ENCODE results near the gene FUT4.
"Not testable (repeated sequence)": the region's sequence is repeated elsewhere in the genome, so short reads cannot be mapped to it uniquely, and the experiment has no call there.

FUT4 gene

GRCh38 chr11:94549146-94549545, 5.4 kb downstream of the FUT4 start:
- H3K27ac ChIP-seq (ENCODE audit: insufficient read depth, low read length, poor library complexity, severe bottlenecking), result no peak overlapping the region
- H3K4me3 ChIP-seq (ENCODE audit: insufficient read depth, low read depth, low read length, poor library complexity, severe bottlenecking), result no peak overlapping the region
- no peaks in the 10 kb centered on the region for H3K36me3 ChIP-seq (ENCODE audit: control insufficient read depth, insufficient read depth, low read length)
- H3K4me1 ChIP-seq (ENCODE audit: control insufficient read depth, insufficient read depth, low read length, poor library complexity, severe bottlenecking), result peaks cover 13% of the 10 kb centered on the region
- H3K9me3 ChIP-seq (ENCODE audit: control insufficient read depth, low read length), result no peaks in the 10 kb centered on the region
- no peaks in the 10 kb centered on the region for H3K27me3 ChIP-seq (replicated peaks; ENCODE audit: control insufficient read depth, insufficient read depth, low read length, poor library complexity, severe bottlenecking)
- DNase-seq, result no peak

DNA sequence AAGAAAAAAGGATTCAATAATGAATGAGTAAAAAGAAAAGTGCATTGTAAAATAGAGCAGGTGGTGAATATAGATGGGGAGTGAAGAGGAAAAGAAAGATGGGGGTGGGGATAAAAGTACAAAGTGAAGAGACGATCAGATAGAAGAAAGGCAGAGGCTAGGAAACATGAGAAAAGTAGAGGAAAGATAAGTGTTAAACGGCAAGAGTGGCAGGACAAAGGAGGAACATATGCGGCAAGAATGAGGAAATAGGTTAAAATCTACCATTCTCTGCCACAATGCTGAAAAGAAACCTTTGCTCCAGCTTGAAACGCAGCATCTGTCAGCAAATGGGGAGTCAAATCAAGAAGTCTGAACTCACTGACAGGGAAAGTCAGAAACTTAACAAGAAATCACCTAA, 6.8 kb downstream of the FUT4 start:
- no peak overlapping the region for H3K27ac ChIP-seq (ENCODE audit: insufficient read depth, low read length, poor library complexity, severe bottlenecking)
- DNase-seq, result no peak
- H3K27me3 ChIP-seq (replicated peaks; ENCODE audit: control insufficient read depth, insufficient read depth, low read length, poor library complexity, severe bottlenecking), result no peaks in the 10 kb centered on the region
- H3K4me3 ChIP-seq (ENCODE audit: insufficient read depth, low read depth, low read length, poor library complexity, severe bottlenecking), result no peak overlapping the region
- H3K9me3 ChIP-seq (ENCODE audit: control insufficient read depth, low read length), result no peaks in the 10 kb centered on the region
- H3K36me3 ChIP-seq (ENCODE audit: control insufficient read depth, insufficient read depth, low read length), result no peaks in the 10 kb centered on the region
- H3K4me1 ChIP-seq (ENCODE audit: control insufficient read depth, insufficient read depth, low read length, poor library complexity, severe bottlenecking), result peaks cover 5% of the 10 kb centered on the region

DNA sequence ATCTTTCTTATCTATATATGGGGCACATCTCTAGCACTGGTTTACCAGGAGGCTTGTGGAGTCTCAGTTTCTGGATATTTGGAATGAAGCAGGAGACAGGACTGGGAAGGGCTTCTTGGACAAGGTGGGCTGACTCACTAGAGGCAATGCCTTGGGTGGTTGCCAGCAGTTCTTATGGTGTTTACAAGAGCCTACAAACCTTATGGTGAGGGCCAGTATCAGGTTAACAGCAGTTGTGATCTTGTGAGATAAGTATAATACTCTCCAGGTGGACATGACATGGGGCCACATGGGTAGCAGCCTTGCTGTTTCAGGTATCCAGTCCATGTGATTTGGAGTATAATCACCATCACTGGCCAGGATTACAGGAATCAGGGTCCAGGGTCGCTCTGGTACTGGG, 10.2 kb downstream of the FUT4 start:
- Histone ChIP-seq H3K27me3 (replicated peaks; ENCODE audit: control insufficient read depth, insufficient read depth, low read length, poor library complexity, severe bottlenecking) (no peaks in the 10 kb centered on the region), H3K4me3 (ENCODE audit: insufficient read depth, low read depth, low read length, poor library complexity, severe bottlenecking) (no peak overlapping the region), H3K4me1 (ENCODE audit: control insufficient read depth, insufficient read depth, low read length, poor library complexity, severe bottlenecking) (no peaks in the 10 kb centered on the region), H3K36me3 (ENCODE audit: control insufficient read depth, insufficient read depth, low read length) (no peaks in the 10 kb centered on the region), H3K9me3 (ENCODE audit: control insufficient read depth, low read length) (no peaks in the 10 kb centered on the region), H3K27ac (ENCODE audit: insufficient read depth, low read length, poor library complexity, severe bottlenecking) (no peak overlapping the region)
- no peak for DNase-seq

DNA sequence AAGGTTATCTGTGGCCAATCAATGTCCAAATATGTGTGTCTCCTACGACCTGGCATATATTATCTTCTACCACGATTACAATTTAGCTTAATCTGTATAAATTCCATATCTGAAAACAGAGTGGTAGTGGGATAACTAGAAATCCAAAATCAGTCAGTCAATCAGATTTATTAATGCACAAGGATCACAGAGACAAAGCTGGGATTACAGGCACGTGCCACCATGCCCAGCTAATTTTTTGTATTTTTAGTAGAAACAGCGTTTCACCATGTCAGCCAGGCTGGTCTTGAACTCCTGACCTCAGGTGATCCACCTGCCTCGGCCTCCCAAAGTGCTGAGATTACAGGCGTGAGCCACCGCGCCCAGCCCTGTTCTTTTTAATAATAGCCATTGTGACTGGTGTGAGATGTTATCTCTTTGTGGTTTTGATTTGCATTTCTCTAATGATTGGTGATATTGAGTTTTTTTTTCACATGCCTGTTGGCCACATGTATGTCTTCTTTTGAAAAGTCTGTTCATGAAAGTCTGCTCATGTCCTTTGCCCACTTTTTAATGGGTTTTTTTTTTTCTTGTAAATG, 12.1 kb downstream of the FUT4 start:
- H3K4me3 ChIP-seq (ENCODE audit: insufficient read depth, low read depth, low read length, poor library complexity, severe bottlenecking); H3K27me3 ChIP-seq (replicated peaks; ENCODE audit: control insufficient read depth, insufficient read depth, low read length, poor library complexity, severe bottlenecking); H3K36me3 ChIP-seq (ENCODE audit: control insufficient read depth, insufficient read depth, low read length); DNase-seq; H3K27ac ChIP-seq (ENCODE audit: insufficient read depth, low read length, poor library complexity, severe bottlenecking); H3K9me3 ChIP-seq (ENCODE audit: control insufficient read depth, low read length); H3K4me1 ChIP-seq (ENCODE audit: control insufficient read depth, insufficient read depth, low read length, poor library complexity, severe bottlenecking): not testable (repeated sequence)

GRCh38 chr11:94557421-94557820, 13.7 kb downstream of the FUT4 start:
- Histone ChIP-seq H3K4me1 (ENCODE audit: control insufficient read depth, insufficient read depth, low read length, poor library complexity, severe bottlenecking) (no peaks in the 10 kb centered on the region), H3K27ac (ENCODE audit: insufficient read depth, low read length, poor library complexity, severe bottlenecking) (no peak overlapping the region)

DNA sequence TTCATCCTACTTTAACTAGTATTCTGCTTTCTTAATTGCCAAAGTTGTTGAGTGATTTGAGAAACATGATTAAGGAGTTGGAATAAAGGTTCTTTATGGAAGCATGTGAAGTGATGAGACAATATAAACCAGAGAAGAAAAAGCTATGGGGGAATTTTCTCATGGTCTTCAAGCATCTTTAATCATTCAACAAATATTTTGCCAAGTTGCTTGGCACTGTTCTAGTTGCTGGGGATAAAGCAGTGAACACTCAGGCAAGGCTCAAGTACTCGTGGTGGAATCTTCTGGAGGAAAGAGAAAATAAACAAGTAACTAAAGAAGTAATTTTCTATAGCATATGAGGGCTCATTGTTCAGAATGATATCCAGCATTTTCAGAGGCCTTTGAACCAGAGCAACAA, 14.3 kb downstream of the FUT4 start:
- no peak for DNase-seq
- Histone ChIP-seq H3K27ac (ENCODE audit: insufficient read depth, low read length, poor library complexity, severe bottlenecking) (no peak overlapping the region), H3K36me3 (ENCODE audit: control insufficient read depth, insufficient read depth, low read length) (no peaks in the 10 kb centered on the region), H3K9me3 (ENCODE audit: control insufficient read depth, low read length) (no peaks in the 10 kb centered on the region), H3K4me3 (ENCODE audit: insufficient read depth, low read depth, low read length, poor library complexity, severe bottlenecking) (no peak overlapping the region), H3K27me3 (replicated peaks; ENCODE audit: control insufficient read depth, insufficient read depth, low read length, poor library complexity, severe bottlenecking) (no peaks in the 10 kb centered on the region), H3K4me1 (ENCODE audit: control insufficient read depth, insufficient read depth, low read length, poor library complexity, severe bottlenecking) (no peaks in the 10 kb centered on the region)

More at GRCh38 chr11:94557421-94557820, 13.7 kb downstream of the FUT4 start:
- Histone ChIP-seq H3K9me3 (ENCODE audit: control insufficient read depth, low read length) (no peaks in the 10 kb centered on the region), H3K36me3 (ENCODE audit: control insufficient read depth, insufficient read depth, low read length) (no peaks in the 10 kb centered on the region), H3K27me3 (replicated peaks; ENCODE audit: control insufficient read depth, insufficient read depth, low read length, poor library complexity, severe bottlenecking) (no peaks in the 10 kb centered on the region), H3K4me3 (ENCODE audit: insufficient read depth, low read depth, low read length, poor library complexity, severe bottlenecking) (no peak overlapping the region)
- DNase-seq, result no peak

- H3K4me3 ChIP-seq (ENCODE audit: insufficient read depth, low read depth, low read length, poor library complexity, severe bottlenecking), result no peak overlapping the region
- H3K27me3 ChIP-seq (replicated peaks; ENCODE audit: control insufficient read depth, insufficient read depth, low read length, poor library complexity, severe bottlenecking), result no peaks in the 10 kb centered on the region
- H3K27ac ChIP-seq (ENCODE audit: insufficient read depth, low read length, poor library complexity, severe bottlenecking), result no peak overlapping the region
Measured at GRCh38 chr11:94558468-94558867, 14.7 kb downstream of the FUT4 start.

DNA sequence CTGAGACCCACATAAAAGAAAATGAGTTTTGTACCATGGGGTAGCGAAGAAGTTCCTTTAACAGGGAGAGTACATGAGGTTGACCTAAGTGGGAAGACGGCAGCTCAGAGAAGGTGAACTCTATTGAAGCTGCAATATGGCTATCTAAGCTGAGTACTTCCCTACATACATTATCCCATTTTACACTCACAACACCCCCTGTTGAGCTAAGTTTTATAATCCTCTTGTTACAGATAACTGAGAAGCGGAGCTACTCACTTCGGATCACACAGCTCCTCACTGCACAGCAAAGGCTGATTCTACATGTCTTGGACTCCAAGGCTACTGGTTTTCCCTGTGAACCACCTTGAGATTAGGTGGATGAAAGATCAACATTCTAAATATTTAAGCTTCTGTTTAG, 15.2 kb downstream of the FUT4 start:
- H3K4me1 ChIP-seq (ENCODE audit: control insufficient read depth, insufficient read depth, low read length, poor library complexity, severe bottlenecking), result no peaks in the 10 kb centered on the region

More at GRCh38 chr11:94558468-94558867, 14.7 kb downstream of the FUT4 start:
- Histone ChIP-seq H3K36me3 (ENCODE audit: control insufficient read depth, insufficient read depth, low read length) (no peaks in the 10 kb centered on the region), H3K4me1 (ENCODE audit: control insufficient read depth, insufficient read depth, low read length, poor library complexity, severe bottlenecking) (no peaks in the 10 kb centered on the region), H3K9me3 (ENCODE audit: control insufficient read depth, low read length) (no peaks in the 10 kb centered on the region)
- DNase-seq, result no peak

DNA sequence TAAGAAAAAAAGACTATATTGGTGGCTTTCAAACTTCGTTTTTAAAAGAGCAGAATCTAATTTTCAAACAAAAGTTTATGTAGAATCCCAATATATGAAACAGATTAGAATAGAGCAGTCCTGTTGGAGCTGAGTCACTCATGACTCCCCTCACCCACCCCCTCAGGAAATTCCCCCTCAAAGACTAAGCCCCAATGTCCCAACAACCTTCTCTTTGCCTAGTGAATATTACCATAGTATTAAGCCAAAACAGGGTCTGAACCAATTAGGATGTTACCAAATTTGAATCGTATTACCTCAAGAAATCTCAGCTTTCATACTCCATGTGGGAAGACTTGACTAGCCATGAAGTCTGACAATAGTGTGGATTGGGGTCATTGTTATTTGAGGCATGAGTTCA, 15.6 kb downstream of the FUT4 start:
- Histone ChIP-seq H3K27ac (ENCODE audit: insufficient read depth, low read length, poor library complexity, severe bottlenecking) (no peak overlapping the region), H3K4me3 (ENCODE audit: insufficient read depth, low read depth, low read length, poor library complexity, severe bottlenecking) (no peak overlapping the region), H3K4me1 (ENCODE audit: control insufficient read depth, insufficient read depth, low read length, poor library complexity, severe bottlenecking) (no peaks in the 10 kb centered on the region), H3K9me3 (ENCODE audit: control insufficient read depth, low read length) (no peaks in the 10 kb centered on the region), H3K36me3 (ENCODE audit: control insufficient read depth, insufficient read depth, low read length) (no peaks in the 10 kb centered on the region), H3K27me3 (replicated peaks; ENCODE audit: control insufficient read depth, insufficient read depth, low read length, poor library complexity, severe bottlenecking) (no peaks in the 10 kb centered on the region)
- DNase-seq, result no peak

More for the DNA sequence above, 15.2 kb downstream of the FUT4 start:
- DNase-seq, result no peak
- Histone ChIP-seq H3K36me3 (ENCODE audit: control insufficient read depth, insufficient read depth, low read length) (no peaks in the 10 kb centered on the region), H3K9me3 (ENCODE audit: control insufficient read depth, low read length) (no peaks in the 10 kb centered on the region), H3K4me3 (ENCODE audit: insufficient read depth, low read depth, low read length, poor library complexity, severe bottlenecking) (no peak overlapping the region), H3K27ac (ENCODE audit: insufficient read depth, low read length, poor library complexity, severe bottlenecking) (no peak overlapping the region), H3K27me3 (replicated peaks; ENCODE audit: control insufficient read depth, insufficient read depth, low read length, poor library complexity, severe bottlenecking) (no peaks in the 10 kb centered on the region)

DNA sequence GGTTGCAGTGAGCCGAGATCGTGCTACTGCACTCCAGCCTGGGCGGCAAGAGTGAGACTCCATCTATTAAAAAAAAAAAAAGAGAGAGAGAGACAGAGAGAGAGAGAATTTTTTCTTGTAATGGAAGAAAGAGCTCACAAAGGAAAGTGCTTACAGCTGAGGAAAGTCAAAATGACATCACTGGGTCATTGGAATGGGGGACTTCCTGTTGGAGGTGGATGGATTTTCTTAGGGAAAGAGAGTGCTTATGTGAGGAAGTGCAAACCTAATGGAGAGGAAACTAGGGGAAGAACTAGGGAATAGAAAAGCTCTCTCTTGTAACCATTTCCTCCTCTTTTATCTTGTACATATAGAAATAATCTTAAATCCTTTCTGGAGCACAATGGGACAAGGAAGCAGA, 17.1 kb downstream of the FUT4 start:
- H3K36me3 ChIP-seq (ENCODE audit: control insufficient read depth, insufficient read depth, low read length), result no peaks in the 10 kb centered on the region
- no peaks in the 10 kb centered on the region for H3K27me3 ChIP-seq (replicated peaks; ENCODE audit: control insufficient read depth, insufficient read depth, low read length, poor library complexity, severe bottlenecking)
- no peak overlapping the region for H3K27ac ChIP-seq (ENCODE audit: insufficient read depth, low read length, poor library complexity, severe bottlenecking)
- H3K9me3 ChIP-seq (ENCODE audit: control insufficient read depth, low read length), result no peaks in the 10 kb centered on the region
- no peak overlapping the region for H3K4me3 ChIP-seq (ENCODE audit: insufficient read depth, low read depth, low read length, poor library complexity, severe bottlenecking)
- no peaks in the 10 kb centered on the region for H3K4me1 ChIP-seq (ENCODE audit: control insufficient read depth, insufficient read depth, low read length, poor library complexity, severe bottlenecking)
- DNase-seq, result no peak

All from effector memory CD4-positive, alpha-beta T cell (primary cell).